GM21737 (cell line): ENCODE data around the gene ERC1.
A peak's percentile ranks its signal among the peaks of the same experiment; 100 is the strongest.
"Not testable (repeated sequence)": the region's sequence is repeated elsewhere in the genome, so short reads cannot be mapped to it uniquely, and the experiment has no call there.

ENCODE experiments used
- ATAC-seq: cut with Tn5 transposase; IDR thresholded peaks from one replicate; pipeline ENCODE4 v1.9.1; 2021; ENCODE audit warnings: mild to moderate bottlenecking, moderate library complexity; ENCODE audit not compliant: unreplicated experiment

Gene ERC1

DNA sequence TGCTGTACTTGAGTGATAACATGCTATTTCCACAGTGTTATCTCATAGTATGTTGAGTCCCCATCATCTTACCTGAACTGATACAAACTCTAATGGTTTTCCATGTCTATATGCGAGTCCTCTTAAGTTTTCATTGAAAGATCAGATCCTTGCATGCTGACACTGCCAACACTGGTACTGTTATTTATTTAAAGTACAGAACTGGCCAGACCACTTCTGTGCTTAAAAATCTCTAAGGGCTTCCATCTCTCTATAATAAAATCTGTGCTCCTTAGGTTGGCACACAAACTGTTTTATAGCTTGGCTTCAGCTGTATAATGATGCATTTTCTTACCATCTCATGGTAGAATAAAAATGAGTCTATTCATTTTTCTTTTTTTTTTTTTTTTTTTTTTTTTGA lies 188.1 kb downstream of the ERC1 start:
- ATAC-seq: no peak

DNA sequence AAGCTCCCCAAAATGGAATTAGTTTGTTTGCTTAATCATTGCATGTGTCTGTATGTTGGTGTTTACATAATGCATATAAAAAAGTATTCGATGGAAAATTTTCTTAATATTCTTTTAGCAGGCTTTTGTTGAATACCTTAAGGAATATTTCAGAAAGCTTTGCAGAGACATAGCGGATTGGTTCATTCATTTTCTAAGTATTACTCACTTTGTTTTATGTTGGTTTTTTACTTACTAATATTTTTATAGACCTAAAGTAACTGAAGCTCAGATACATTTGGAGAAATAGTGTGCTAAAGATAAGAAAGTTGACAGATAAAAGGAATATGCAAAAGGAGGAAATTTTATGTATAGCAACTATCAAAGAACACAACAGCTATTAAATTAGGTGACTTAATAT lies 191.0 kb downstream of the ERC1 start:
- no peak for ATAC-seq

DNA sequence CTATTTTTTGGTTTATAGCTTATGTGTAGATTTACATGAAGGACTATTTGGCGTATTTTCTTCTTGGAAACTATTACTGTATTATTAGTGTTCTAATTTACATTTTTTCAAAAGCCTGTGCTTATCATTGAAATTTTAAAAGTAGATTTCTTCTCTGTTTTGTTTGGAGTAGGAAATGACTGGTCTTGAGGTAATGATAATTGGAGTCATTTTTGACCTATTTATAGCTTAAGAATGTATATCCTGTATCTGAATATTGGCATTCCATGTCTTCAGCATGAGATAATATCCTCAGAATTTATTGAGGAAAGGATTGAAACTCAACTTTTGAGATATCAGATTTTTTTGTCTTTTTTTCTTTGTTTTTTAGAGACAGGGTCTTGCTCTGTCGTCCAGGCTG lies 193.4 kb downstream of the ERC1 start:
- no peak for ATAC-seq

DNA sequence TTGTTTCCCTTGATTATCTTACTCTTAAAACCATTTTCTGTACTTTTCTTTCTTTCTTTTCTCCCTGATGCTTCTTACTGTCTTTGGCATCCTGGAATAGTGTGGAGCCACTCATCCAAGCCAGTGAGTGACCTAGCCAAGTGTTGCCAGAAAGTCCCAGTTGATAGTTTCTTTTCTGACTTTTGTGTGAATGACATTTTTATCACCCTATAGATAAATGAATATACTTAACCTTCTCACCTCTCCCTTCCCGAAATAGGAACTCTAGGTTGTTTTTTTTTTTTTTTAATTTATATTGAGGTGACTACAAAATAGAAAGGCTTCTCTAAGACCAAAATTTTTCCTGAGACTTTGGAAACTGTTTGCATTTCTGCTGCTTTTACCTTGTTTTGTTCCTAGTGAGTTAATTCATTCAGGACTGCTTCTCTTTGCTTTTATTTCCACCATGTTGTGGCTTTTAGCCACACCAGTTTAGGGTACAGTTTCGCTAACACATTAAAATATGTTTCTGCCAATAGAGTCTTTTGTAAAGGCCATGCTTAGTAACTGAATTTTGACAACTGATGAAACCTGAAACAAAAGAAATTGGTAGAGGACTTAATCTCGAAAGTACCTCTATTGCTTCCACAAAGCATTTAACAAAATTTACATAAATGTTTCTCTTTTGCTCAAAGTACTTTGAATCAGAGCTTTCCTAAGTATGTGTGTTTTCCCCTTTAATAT lies 194.6 kb downstream of the ERC1 start:
- no peak for ATAC-seq

DNA sequence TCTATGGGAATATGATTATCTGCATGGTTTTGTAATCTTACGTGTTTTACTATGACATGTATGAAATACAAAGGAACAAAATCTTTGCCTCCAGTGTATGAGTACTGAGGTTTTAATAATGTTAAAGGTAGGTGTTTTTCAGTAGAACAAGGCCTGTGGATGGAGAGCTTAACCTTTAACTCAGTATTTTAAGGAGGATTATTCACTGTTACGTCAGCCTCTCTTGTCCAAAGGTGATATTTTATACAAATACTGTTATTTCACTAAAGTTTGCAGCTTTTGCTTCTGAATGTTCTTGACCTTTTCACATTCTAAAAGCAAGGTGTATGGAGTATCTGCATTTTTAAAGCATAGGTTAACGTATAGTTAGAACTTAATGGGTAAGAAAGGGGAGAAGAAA lies 195.3 kb downstream of the ERC1 start:
- ATAC-seq: no peak

DNA sequence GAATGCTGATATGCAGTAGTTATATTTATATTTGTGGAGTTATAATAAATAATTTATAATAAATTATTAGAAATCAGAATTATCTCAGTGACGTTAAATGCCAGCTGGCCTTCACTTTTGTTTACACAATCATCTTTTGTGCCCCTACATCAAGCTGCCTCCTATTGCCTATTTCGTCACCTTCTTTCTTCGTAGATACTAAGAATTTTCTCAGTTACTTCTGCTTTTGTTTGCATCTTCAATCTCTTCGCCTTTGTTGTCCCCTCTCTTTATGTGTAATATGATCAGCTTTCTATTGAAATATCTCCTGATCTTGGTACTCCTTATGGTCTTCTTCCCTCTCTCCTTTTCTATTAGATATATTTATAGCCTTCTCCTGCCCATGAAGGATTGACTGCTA lies 197.0 kb downstream of the ERC1 start:
- no peak for ATAC-seq

DNA sequence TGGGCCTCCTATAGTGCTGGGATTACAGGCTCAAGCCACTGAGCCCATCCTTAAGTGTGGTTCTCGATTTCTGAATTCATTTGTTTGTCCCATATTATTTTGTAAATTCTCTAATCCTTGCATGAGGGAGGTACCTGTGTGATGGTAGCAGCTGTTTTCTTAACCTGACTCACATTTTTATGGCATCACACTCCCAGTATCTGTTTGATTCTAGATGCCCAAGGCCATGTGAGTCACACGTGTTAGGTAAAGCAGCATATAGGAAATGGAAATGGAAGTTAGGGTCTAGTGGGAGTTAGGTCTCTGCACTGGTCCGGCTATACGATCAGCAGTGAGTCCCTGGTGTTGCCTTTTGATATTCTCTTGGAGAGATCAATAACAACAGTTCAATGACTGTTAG lies 198.1 kb downstream of the ERC1 start:
- no peak for ATAC-seq

DNA sequence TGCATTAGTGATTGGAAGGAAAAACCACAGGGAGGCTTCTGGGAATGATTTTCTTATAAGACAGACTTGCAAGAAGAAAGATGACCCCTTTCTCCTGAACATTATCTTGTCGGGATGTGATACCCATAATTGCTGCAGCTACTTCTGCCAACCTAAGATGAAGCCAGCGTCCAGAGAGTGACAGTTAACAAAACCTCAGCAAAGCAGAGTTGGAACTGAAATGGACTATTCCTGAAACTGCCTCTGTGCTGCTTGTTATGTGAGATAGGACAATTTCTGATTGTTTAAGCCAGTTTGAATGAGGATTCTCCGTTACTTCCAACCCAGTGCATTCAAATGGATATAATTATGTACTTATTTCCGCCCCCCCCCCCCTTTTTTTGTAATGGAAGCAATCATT lies 204.5 kb downstream of the ERC1 start:
- no peak for ATAC-seq

DNA sequence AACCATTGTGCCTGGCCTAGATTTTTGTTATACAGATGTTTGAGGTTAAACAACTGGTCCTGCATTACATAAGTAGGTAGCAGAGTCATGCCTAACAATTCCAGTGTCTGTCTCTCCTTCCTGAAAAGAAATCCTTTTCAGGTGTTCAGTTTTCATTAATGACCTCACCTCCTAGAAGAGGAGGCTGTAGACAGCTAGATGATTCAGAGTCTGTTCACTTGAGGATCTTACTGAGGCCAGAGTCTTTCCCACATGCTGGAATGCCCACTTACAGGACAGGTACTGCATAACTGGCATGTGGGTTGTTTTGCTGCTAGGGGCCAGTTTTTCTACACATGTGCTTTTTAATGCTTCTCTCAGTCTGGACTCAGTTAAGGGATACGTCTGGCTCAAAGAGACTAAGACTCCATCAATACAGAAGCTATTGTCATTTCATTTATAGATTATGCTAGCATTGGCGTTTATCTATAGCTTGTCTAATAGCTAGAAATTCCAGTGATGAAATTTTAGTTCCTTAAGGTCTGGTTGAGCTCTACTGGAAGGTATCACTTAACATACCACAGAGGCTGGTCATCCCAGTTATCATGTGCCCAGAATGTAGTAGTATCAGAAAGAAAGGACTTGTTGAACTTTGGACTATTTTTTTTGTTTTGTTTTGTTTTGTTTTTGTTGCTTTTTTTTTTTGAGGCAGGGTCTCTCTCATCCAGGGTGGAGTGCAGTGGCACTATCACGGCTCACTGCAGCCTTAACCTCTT lies 206.4 kb downstream of the ERC1 start:
- ATAC-seq: no peak

DNA sequence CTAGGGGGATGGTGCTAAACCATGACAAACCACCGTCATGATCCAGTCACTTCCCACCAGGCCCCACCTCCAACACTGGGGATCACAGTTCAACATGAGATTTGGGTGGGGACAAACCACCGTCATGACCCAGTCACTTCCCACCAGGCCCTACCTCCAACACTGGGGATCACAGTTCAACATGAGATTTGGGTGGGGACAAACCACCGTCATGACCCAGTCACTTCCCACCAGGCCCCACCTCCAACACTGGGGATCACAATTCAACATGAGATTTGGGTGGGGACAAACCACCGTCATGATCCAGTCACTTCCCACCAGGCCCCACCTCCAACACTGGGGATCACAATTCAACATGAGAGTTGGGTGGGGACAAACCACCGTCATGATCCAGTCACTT lies 207.8 kb downstream of the ERC1 start:
- not testable (repeated sequence) for ATAC-seq

DNA sequence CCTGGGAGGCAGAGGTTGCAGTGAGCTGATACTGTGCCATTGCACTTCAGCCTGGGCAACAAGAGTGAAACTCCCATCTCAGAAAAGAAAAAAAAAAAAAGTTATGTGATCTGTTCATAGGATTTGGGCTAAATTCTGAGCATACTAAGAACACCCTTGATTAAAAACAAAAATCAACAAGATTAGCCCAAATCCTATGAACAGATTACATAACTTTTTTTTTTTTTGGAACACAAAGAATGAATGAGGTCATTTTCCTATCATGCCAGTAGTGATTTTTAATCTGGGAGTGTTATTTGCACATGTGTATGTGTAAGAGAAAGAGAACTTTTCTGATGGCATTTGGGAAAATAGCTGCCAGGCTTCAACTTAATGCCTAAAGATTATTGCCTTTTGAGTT lies 208.7 kb downstream of the ERC1 start:
- no peak for ATAC-seq

DNA sequence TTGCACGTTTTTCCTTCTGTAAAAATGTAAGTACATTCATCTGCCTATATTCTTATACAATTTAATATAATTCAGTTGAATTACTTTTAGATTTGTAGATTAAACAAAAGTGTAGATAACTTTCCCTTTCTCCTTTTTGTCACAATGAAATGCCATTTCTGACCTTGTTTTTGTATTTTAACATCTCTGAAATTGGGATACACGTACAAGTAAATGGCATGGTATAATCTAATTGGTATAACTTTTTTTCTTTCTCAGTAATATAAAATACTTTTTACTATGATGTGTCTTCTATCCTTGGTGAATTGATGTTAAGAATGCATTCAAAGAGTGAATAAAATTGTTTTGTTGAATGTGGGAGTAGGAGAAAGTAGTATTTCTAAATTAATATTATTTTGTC lies 210.0 kb downstream of the ERC1 start:
- no peak for ATAC-seq

DNA sequence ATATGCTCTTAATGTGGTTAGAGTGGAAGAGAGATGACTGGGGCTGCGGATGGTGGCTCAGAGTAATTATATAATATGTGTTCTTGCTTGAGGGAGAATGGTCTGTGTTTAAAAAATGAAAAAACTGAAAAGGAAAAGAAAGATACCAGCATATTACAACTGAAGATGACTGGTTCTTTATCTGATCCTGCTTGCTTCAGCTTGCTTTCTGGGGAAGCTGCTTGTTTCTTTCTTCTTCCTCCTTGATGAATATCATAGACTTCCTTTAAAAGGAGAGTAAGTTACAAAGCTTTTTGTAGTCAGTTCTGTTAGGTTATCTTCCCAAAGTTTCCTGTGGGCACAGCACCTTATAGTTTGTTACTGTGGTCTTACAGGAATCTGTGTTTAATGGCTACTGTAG lies 210.9 kb downstream of the ERC1 start:
- no peak for ATAC-seq

DNA sequence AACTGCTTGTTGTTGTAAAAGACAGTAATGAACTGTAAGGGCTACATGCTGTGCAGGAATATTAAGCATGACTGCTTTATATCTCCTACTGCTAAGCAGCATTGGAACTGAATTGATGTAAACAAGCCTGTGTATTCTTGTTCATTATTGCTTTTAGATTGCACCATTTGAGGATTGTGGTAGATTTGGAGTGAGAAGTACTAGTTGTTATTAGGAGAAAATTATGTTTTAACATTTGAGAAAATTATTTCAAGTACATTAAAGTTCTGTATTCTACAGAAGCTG lies 212.7 kb downstream of the ERC1 start:
- no peak for ATAC-seq

DNA sequence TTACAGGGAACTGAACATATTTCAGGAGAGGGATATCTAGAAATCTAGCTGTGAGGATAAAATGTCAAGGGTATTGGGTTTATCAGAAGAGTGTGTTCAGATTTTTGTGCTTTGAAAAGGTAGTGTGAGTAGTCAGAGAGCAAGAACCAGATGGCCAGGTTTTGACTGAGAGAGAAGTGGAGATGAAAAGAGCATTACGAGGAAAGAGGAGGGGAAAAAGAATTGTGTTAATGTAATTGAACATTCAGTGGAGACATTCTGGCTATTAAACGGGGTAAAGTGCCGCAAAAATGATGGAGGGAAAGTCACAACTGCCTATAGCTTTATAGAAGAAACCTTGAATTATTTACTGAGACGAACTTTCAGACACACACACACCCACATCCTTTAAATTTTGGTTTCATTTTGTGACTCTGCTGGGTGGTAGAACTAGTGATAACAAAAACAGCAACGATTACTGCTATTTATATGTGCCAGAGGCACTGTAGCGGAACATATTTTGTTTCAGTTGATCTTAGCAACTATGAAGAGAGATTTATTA lies 213.6 kb downstream of the ERC1 start:
- peak; percentile 83 for ATAC-seq

DNA sequence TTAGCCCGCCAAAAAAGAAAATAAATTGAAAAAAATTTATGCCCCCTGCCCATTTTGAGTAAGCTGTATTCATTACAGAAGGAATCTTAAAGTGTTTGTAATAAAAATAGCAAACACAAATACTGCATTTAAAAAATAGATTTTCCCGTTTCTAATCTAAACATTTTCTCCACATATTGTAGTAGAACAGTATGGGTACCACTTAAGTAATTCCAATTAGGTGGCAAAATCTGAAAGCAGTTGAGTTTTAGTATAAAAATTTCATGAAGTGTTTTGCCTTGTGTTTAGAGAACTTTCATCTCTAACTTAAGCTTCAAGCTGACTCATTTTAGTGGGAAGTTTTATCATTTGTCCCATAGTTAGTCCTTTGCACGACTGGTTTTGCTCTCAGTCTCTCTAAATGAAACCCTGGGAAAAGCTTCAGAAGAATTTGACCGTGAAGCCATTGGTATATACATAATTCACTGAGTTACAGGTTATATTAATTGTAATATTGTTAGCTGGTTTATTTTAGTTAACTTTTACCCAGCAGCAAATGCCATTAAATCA lies 214.6 kb downstream of the ERC1 start:
- no peak for ATAC-seq

DNA sequence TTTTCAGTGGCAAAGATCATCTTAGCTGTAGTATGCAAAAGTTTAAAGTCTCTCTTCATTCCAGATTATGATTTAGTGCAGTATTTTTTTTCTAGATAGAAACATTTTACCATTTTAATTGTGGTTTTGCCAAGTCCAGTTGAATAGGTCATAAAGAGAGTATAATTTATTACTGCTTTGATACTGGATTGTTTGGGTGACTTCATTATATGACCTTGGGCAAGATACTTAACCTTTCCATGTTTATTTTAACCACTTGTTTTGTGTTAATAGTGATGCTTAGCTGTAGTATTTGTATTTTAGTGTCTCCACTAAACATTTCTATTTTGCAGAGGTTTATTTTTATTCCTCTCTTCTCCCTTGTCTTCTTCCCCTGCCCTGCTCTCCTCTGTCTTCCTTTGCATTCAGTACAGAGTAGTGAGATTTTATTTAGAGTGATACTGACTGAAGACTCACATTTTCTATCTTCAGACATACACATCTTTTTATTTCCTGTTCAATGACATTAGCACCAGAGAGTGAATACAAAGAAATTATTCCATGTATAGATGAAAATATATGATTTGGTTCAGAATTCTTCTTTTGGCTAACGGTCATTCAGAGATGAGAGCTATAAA lies 215.2 kb downstream of the ERC1 start:
- ATAC-seq: no peak

DNA sequence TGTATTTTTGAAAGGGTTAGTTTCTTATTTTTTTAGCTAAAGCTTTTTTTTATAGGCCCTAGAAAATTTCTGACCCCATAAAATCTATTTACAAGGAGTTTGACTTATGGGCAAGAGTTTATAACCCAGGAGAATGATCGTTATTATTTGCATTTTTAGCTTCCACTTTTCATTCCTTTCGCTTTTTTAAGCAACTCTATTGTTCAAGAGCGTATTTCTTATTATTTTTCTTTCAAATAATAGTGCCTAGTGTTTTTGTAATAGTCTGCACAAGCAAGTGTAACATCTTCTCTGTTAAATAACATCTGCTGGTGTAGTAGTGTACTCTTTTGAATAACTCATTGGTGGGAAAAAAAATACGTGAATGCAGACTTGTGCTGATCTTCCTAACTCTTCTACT lies 216.3 kb downstream of the ERC1 start:
- no peak for ATAC-seq

DNA sequence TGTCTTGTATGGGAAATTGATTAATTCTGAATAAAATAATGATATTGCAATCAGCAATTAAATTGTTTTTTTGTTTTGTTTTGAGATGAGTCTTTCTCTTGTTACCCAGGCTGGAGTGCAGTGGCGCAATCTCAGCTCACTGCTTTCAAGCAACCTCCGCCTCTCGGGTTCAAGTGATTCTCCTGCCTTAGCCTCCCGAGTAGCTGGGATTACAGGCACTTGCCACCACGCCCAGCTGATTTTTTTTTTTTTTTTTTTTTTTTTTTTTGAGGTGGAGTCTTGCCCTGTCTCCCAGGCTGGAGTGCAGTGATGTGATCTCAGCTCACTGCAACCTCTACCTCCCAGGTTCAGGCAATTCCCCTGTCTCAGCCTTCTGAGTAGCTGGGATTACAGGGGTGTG lies 217.7 kb downstream of the ERC1 start:
- ATAC-seq: not testable (repeated sequence)

DNA sequence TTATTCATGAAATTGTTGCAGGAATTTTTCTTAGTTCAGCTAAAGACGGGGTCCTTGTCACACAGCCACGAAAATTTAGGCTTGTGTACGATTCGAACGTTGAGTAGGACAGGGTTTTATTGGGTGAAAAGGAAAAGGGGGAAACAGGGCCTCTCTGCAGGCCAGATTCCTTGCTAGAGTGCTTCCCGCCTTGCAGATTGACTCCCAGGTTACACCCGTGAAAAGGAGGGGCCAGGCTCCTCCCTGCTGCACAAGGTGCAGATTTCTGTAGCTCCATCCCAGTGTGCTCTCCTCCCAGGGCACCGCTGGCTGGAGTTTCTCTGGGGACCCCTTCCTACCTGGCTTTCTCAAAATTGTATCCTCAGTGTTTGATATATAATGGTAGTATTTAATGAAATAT lies 221.5 kb downstream of the ERC1 start:
- ATAC-seq: no peak

DNA sequence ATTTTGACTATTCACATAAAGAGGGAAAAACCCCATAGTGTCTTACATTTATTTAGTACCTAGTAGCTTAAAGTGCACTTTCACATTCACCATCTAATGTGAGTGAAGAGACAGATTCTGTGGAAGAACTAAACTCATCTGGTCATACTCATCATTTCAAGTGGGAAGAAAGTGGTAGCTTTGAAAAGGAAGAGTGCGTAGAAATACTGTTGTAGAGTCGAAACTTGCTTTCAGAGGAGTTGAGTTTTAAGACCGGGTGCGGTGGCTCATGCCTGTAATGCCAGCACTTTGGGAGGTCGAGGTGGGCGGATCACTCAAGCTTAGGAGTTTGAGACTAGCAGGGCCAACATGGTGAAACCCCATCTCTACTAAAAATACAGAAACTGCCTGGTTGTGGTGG lies 222.2 kb downstream of the ERC1 start:
- no peak for ATAC-seq

DNA sequence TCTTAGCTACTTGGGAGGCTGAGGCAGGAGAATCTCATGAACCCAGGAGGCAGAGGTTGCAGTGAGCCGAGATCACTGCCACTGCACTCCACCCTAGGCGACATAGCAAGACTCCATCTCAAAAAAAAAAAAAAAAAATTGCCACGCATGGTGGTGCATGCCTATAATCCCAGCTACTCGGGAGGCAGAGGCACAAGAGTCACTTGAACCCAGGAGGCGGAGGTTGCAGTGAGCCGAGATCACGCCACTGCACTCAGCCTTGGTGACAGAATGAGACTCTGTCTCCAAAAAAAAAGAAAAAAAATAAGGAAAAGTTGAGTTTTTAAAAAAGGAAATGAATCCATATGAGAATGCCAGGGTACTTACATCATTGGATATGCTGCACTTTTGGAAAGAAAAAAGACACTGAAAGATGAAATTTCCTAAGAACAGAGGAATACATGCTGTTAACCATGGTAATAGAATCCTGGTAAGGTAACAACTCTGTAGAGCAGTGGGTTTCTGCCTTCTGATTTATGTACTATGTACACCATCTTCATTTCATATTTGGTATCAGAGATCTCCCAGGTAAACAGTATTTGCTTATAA lies 222.7 kb downstream of the ERC1 start:
- no peak for ATAC-seq
